ENCODE measurements around the gene HLA-DRA. TPM values are rescaled to one million over a fixed set of nuclear protein-coding genes. Genes with fewer than 3 reads are reported as not detected.

The HLA-DRA gene
- 10 to 100 TPM; 75.0 to 75.7 TPM for total RNA-seq
- 10 to 100 TPM in 2 of 3 donors, under 1 TPM in 1; 0.27 to 60.3 (median 13.2) TPM for polyA plus RNA-seq
- total RNA-seq: 0 to 0.98 (median 0.15) reads per million in 6 experiments

- POLR2A ChIA-PET: interaction anchor here (0.7 kb wide), 1 partner anchor 250 kb away, joined by 3 read pairs; no protein-coding TSS in a partner anchor
Observed at GRCh38 chr6:32439602-32440214, at the start of gene HLA-DRA. HLA-DRA (plus strand) TSS chr6:32439887; CDS start chr6:32439951, 64 bp downstream.

GRCh38 chr6:32391505-32391904, 48.2 kb upstream of the HLA-DRA start:
- POLR2A ChIA-PET: no interaction called here
- DNase-seq (no peak), ATAC-seq (no peak)
- H3K9me3 Mint-ChIP-seq: no peaks in the 10 kb centered on the region
- H3K36me3 Mint-ChIP-seq: no peaks in the 10 kb centered on the region
- H3K27me3 Mint-ChIP-seq: peaks cover 18 to 50% (median 26%) of the 10 kb centered on the region in 5 donors
- no peak overlapping the region for H3K27ac Mint-ChIP-seq
- H3K4me3 Mint-ChIP-seq: no peak overlapping the region
- no peaks in the 10 kb centered on the region for H3K4me1 Mint-ChIP-seq

More at GRCh38 chr6:32439602-32440214, at the start of gene HLA-DRA:
- Mint-ChIP-seq H3K27me3 (peaks cover 7 to 54% (median 29%) of the 10 kb centered on the region in 5 donors), H3K4me3 (peak within 1 kb of the TSS; percentile 16 to 90 (median 52)), H3K4me1 (peaks cover 8 to 69% (median 12%) of the 10 kb centered on the region in 4 donors), H3K27ac (peak within 1 kb of the TSS in 4 of 10 donors; percentile 8 to 68 (median 38)), H3K9me3 (no peaks in the 10 kb centered on the region), H3K36me3 (no peaks in the 10 kb centered on the region)
- ATAC-seq: peak; percentile 79 to 80
- DNase-seq: peak in 8 of 10 donors; percentile 2 to 86 (median 56)

- no peak for DNase-seq
- Mint-ChIP-seq H3K27ac (peak overlapping the region in 1 of 10 donors; percentile 10), H3K4me3 (no peak overlapping the region), H3K27me3 (peaks cover 10 to 27% (median 11%) of the 10 kb centered on the region in 5 donors), H3K4me1 (no peaks in the 10 kb centered on the region), H3K9me3 (no peaks in the 10 kb centered on the region), H3K36me3 (no peaks in the 10 kb centered on the region)
- POLR2A ChIA-PET: interaction anchor here (0.6 kb wide), 1 partner anchor 496 kb away, joined by 5 read pairs; no protein-coding TSS in a partner anchor
- ATAC-seq: no peak
Observed at GRCh38 chr6:32393665-32394420, 45.8 kb upstream of the HLA-DRA start.

- POLR2A ChIA-PET: no interaction called here
- H3K36me3 Mint-ChIP-seq: no peaks in the 10 kb centered on the region
- no peak overlapping the region for H3K27ac Mint-ChIP-seq
- no peaks in the 10 kb centered on the region for H3K9me3 Mint-ChIP-seq
- no peak for DNase-seq
- H3K27me3 Mint-ChIP-seq: peaks cover 11 to 20% (median 16%) of the 10 kb centered on the region in 5 donors
- H3K4me1 Mint-ChIP-seq: no peaks in the 10 kb centered on the region
- H3K4me3 Mint-ChIP-seq: no peak overlapping the region
- no peak for ATAC-seq
Observed at GRCh38 chr6:32396028-32396427, 43.7 kb upstream of the HLA-DRA start.

- Mint-ChIP-seq H3K9me3 (no peaks in the 10 kb centered on the region), H3K36me3 (no peaks in the 10 kb centered on the region), H3K27ac (no peak overlapping the region), H3K4me1 (no peaks in the 10 kb centered on the region), H3K4me3 (no peak overlapping the region), H3K27me3 (peaks cover 14 to 24% (median 18%) of the 10 kb centered on the region in 5 donors)
- ATAC-seq: no peak
- DNase-seq: no peak
- POLR2A ChIA-PET: no interaction called here
Observed at GRCh38 chr6:32397252-32397920, 42.3 kb upstream of the HLA-DRA start.

GRCh38 chr6:32401284-32401963, 38.3 kb upstream of the HLA-DRA start:
- ATAC-seq (no peak), DNase-seq (no peak)
- Mint-ChIP-seq H3K4me1 (no peaks in the 10 kb centered on the region), H3K27me3 (peaks cover 10 to 34% (median 27%) of the 10 kb centered on the region in 5 donors), H3K27ac (no peak overlapping the region), H3K4me3 (no peak overlapping the region), H3K9me3 (no peaks in the 10 kb centered on the region), H3K36me3 (no peaks in the 10 kb centered on the region)
- POLR2A ChIA-PET: no interaction called here

- peaks cover 9 to 46% (median 27%) of the 10 kb centered on the region in 5 donors for H3K27me3 Mint-ChIP-seq
- no peak overlapping the region for H3K4me3 Mint-ChIP-seq
- POLR2A ChIA-PET: no interaction called here
Observed at GRCh38 chr6:32402812-32403211, 36.9 kb upstream of the HLA-DRA start.

GRCh38 chr6:32405656-32406055, 34.0 kb upstream of the HLA-DRA start:
- H3K27me3 Mint-ChIP-seq: peaks cover 13 to 58% (median 31%) of the 10 kb centered on the region in 5 donors
- H3K4me1 Mint-ChIP-seq: peaks cover 0 to 10% (median 0%) of the 10 kb centered on the region in 4 donors

More at GRCh38 chr6:32402812-32403211, 36.9 kb upstream of the HLA-DRA start:
- Mint-ChIP-seq H3K9me3 (no peaks in the 10 kb centered on the region), H3K4me1 (no peaks in the 10 kb centered on the region), H3K36me3 (no peaks in the 10 kb centered on the region), H3K27ac (no peak overlapping the region)
- ATAC-seq (no peak), DNase-seq (no peak)

GRCh38 chr6:32406197-32406596, 33.5 kb upstream of the HLA-DRA start:
- POLR2A ChIA-PET: no interaction called here

More at GRCh38 chr6:32405656-32406055, 34.0 kb upstream of the HLA-DRA start:
- no peak for ATAC-seq
- Mint-ChIP-seq H3K27ac (no peak overlapping the region), H3K4me3 (no peak overlapping the region), H3K36me3 (no peaks in the 10 kb centered on the region), H3K9me3 (no peaks in the 10 kb centered on the region)
- DNase-seq: no peak
- POLR2A ChIA-PET: no interaction called here

GRCh38 chr6:32406857-32407256, 32.8 kb upstream of the HLA-DRA start, which contains the start of gene BTNL2:
BTNL2 (minus strand) TSS chr6:32407181; CDS start chr6:32407123, 58 bp downstream.
- POLR2A ChIA-PET: no interaction called here
- no peak within 1 kb of the TSS for H3K4me3 Mint-ChIP-seq
- H3K27me3 Mint-ChIP-seq: peaks cover 17 to 58% (median 29%) of the 10 kb centered on the region in 5 donors
- no peaks in the 10 kb centered on the region for H3K36me3 Mint-ChIP-seq
- no peaks in the 10 kb centered on the region for H3K9me3 Mint-ChIP-seq
- H3K27ac Mint-ChIP-seq: peak within 1 kb of the TSS in 1 of 10 donors; percentile 43
- peaks cover 0 to 10% (median 0%) of the 10 kb centered on the region in 4 donors for H3K4me1 Mint-ChIP-seq
- ATAC-seq: no peak
- no peak for DNase-seq

More at GRCh38 chr6:32406197-32406596, 33.5 kb upstream of the HLA-DRA start:
- no peak for DNase-seq
- Mint-ChIP-seq H3K4me1 (peaks cover 0 to 10% (median 0%) of the 10 kb centered on the region in 4 donors), H3K36me3 (no peaks in the 10 kb centered on the region), H3K9me3 (no peaks in the 10 kb centered on the region), H3K27ac (no peak overlapping the region), H3K27me3 (peaks cover 16 to 58% (median 30%) of the 10 kb centered on the region in 5 donors), H3K4me3 (no peak overlapping the region)
- no peak for ATAC-seq

- H3K36me3 Mint-ChIP-seq: no peaks in the 10 kb centered on the region
- DNase-seq (no peak), ATAC-seq (no peak)
- no peaks in the 10 kb centered on the region for H3K9me3 Mint-ChIP-seq
- H3K4me1 Mint-ChIP-seq: peaks cover 3 to 23% (median 15%) of the 10 kb centered on the region in 4 donors
- POLR2A ChIA-PET: no interaction called here
- H3K4me3 Mint-ChIP-seq: no peak overlapping the region
- H3K27ac Mint-ChIP-seq: no peak overlapping the region
- peaks cover 26 to 68% (median 42%) of the 10 kb centered on the region in 5 donors for H3K27me3 Mint-ChIP-seq
Observed at GRCh38 chr6:32410906-32411305, 28.8 kb upstream of the HLA-DRA start.
